HL-60 (cell line): ENCODE data around the gene SOX14.

Source experiments
- CTCF ChIP-seq: IDR thresholded peaks from one replicate; pipeline ENCODE4 v1.5.1; 2011; ENCODE audit warnings: low read length, control low read depth, inconsistent platforms; ENCODE audit not compliant: insufficient read depth
- GABPA ChIP-seq: IDR thresholded peaks from 2 replicates; pipeline ENCODE4 v1.6.1; 2012; ENCODE audit warnings: low read depth
- POLR2AphosphoS5 ChIP-seq: IDR thresholded peaks from 2 replicates; pipeline ENCODE4 v1.6.1; 2012; ENCODE audit warnings: low read depth
- REST ChIP-seq: IDR thresholded peaks from 2 replicates; pipeline ENCODE4 v1.6.1; 2012; ENCODE audit warnings: low read depth; ENCODE audit not compliant: insufficient replicate concordance
- SPI1 ChIP-seq: IDR thresholded peaks from 2 replicates; pipeline ENCODE4 v1.6.1; 2012; ENCODE audit warnings: low read depth, mild to moderate bottlenecking, borderline replicate concordance

GRCh38 chr3:137809509-137809908 lies 45.4 kb downstream of the SOX14 start:
- TF ChIP-seq CTCF (no peak), GABPA (no peak), POLR2AphosphoS5 (no peak), REST (no peak), SPI1 (no peak)
